Germinal center (tissue), 1 donor: Measurements from ENCODE around the gene MRPL36.

ENCODE experiments used
- DNase-seq: peaks from one replicate; pipeline ENCODE4 v3.0.0; 2012; ENCODE audit warnings: mixed read lengths, low spot score

MRPL36 gene

DNA sequence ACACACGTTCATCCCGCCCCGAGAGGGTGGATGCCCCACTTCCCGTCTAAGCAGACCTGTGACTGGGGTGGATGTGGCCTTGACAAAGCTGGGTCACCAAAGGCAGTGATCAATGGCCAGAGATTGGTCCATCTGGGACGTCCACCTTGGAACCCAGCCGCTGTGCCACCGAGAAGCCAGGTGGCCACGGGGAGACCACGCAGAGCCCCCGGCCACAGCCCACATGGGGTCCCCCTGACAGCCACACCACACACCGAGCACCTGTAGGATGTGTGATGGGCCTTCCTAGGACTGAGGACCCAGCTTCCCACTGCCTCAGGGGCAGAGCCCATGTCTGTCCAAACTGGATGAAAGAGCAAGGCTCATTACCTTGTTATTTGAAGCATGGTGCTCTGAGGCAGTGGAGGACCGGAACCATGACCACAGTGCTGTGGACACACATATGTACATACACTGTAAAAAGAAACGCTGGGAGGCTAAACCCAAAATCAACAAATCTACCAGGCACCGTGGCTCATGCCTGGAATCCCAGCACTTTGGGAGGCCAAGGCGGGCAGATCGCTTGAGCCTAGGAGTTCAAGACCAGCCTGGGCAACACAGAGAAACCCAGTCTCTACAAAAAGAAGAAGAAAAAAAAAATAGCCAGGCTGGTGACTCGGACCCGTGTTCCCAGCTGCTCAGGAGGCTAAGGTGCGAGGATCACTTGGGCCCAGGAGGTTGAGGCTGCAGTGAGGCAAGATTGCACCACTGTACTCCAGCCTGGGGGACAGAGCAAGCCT, 50.1 kb downstream of the MRPL36 start:
- DNase-seq, result no peak

DNA sequence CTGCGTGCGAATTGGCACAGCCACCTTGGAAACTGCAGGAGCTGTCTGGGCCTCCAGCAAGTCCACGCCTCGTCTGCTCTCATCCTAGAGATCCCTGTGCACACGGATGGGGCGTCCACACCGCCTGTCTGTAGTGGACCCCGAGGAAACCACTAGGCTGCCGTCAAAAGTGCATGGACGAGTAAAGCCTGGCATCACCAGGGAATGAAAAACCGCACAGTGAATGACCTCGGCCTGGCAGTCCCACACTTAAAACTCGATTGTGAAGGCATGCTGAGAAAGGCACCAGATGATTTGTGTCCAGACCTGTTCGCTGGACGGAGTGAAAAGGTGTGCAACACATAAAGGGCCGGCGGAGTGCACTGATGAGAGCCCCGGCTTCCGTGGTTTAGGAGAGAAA, 50.8 kb downstream of the MRPL36 start:
- no peak for DNase-seq
